GM12865 (cell line): Measurements from ENCODE around the gene ZFHX3.
"Not testable (repeated sequence)": the region's sequence is repeated elsewhere in the genome, so short reads cannot be mapped to it uniquely, and the experiment has no call there.

ENCODE experiments used
- DNase-seq: peaks from one replicate; pipeline ENCODE4 v3.0.0; 2010; ENCODE audit warnings: low read depth
- H3K4me3 ChIP-seq: 2 replicates; pipeline ENCODE4 v1.5.1; 2011; ENCODE audit warnings: mild to moderate bottlenecking, low read depth, low read length, control low read depth
- TF ChIP-seq, protein P1 (sequence below): IDR thresholded peaks from 2 replicates; pipeline ENCODE4 v1.5.1; 2011; ENCODE audit warnings: low read length, control low read depth, low read depth, inconsistent platforms; ENCODE audit not compliant: insufficient read depth; ENCODE audit errors: missing control alignments

The ZFHX3 gene

DNA sequence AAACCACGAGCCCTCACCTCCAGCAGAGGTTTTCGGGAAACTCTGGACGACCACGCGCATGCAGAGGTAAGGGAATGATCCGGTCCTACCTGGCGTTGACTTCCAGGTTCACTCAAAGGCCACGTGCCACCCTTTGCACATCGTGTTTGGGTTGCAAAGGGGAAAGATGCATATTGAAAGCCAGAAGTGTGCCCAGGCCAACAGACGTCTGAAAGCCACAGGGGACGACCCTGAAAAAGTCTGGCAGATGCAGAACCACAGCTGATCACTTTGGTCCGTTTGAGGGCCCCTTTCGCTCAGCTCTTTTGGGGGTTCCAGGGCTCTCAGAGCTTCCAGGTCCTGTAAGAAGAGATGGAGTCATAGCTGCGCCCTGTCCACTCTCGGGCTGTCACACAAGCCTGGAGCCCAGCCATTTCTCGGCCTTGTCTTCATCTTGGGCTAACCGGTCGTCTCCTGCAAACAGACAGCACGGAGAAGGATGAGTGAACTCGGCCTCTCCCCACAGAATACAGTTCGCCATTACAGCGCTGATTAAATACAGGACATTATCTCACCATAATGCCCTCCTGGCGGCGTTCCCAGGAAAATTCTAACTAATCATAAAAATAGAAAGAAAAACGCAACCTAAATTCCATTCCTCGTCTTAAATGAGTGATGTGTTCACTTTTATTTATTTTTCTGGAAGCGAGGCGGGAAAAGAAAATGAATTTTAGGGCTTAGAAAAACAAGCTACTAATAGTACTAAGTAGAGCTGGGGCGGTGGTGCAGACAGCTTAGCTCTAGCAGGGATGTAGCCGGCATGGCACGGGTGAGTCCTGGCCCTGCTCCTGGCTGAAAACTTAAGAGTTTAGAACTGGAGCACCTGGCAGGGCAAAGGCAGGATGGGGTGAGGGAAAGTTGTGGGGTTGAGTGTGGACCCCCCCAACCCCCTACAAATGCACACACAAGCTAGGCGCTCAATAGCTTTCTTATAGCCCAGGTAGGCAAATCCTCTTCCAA, 45.5 kb upstream of the ZFHX3 start:
- no peak for DNase-seq

DNA sequence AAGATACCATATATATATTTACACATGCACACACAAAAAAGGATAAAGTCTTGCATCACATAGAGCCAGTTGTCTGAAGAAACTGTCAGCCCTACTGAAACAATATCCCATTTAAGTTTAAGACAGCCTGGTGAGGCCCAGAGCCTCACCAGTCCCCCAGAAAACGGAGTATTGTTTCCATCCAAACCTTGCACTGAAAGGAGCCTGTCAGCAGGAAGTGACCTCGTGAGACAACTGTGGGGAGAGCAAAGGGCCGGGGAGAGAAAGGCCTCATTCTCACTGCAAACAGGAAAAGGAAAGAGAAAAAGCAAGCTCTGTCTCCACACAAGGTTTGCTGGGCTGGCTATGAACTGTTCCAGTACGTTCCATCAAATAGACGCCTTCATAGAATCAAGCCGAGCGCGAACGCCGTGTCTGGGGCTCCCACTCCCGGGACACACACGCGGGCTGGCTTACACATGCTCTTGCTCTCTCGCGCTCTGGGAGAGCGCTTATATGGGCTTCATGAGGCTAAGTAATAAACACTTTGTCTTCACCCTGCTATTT, 44.4 kb upstream of the ZFHX3 start:
- TF ChIP-seq, protein P1, sequence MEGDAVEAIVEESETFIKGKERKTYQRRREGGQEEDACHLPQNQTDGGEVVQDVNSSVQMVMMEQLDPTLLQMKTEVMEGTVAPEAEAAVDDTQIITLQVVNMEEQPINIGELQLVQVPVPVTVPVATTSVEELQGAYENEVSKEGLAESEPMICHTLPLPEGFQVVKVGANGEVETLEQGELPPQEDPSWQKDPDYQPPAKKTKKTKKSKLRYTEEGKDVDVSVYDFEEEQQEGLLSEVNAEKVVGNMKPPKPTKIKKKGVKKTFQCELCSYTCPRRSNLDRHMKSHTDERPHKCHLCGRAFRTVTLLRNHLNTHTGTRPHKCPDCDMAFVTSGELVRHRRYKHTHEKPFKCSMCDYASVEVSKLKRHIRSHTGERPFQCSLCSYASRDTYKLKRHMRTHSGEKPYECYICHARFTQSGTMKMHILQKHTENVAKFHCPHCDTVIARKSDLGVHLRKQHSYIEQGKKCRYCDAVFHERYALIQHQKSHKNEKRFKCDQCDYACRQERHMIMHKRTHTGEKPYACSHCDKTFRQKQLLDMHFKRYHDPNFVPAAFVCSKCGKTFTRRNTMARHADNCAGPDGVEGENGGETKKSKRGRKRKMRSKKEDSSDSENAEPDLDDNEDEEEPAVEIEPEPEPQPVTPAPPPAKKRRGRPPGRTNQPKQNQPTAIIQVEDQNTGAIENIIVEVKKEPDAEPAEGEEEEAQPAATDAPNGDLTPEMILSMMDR: no peak

More for the DNA sequence above, 45.5 kb upstream of the ZFHX3 start:
- TF ChIP-seq, protein P1: no peak
- H3K4me3 ChIP-seq: no peak overlapping the region

DNA sequence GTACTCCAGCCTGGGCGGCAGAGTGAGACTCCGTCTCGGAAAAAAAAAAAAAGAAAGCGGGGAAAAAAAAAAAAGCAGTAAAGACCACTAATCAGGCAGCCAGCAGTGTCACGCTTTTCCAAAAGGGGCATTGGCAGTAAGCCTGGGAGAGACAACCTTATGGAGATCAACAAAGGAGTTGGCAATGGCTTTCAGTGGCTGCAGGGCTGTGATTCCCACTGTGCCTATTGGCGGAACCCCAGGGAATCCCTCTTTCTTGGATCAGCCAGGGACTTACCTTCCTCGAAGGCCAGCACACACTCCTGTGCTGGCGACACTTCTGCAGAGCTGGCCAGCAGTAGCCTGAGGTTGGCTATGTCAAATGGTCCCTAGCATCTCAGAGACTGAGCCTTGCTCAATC, 43.2 kb upstream of the ZFHX3 start:
- no peak for DNase-seq
- TF ChIP-seq, protein P1: no peak

More for the DNA sequence above, 44.4 kb upstream of the ZFHX3 start:
- no peak overlapping the region for H3K4me3 ChIP-seq
- DNase-seq: no peak

DNA sequence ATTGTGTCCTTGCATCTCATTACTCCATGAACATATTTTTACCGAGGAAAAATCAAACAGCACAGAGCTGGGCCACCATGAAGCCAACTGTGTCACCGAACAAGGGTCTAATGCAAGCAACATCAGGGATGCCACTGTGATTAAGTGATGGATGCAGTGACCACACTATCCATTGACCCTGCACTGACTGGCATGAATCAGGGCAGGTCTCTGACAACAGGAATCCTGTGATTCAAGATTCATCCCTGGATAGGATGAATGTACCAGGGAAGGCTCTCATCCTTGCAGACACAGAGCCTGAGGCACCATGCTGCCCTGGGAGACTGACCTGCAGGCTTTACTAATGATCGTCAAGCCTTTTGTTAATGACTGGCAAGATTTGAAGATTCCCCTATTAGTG, 41.5 kb upstream of the ZFHX3 start:
- no peak overlapping the region for H3K4me3 ChIP-seq
- TF ChIP-seq, protein P1: no peak
- DNase-seq: no peak

More for the DNA sequence above, 43.2 kb upstream of the ZFHX3 start:
- no peak overlapping the region for H3K4me3 ChIP-seq

DNA sequence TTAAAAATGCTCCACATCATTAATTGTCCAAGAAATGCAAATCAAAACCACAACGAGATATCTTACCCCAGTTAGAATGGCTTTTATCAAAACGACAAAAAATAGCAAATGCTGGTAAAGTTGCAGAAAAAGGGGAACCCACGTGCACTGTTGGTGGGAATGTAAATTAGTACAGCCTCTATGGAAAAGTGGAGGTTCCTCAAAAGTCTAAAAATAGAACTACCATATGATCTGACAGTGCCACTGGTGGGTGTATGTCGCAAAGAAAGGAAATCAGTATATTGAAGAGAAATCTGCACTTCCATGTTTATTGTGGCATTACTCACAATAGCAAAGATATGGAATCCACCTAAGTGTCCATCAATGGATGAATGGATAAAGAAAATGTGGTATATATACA, 38.2 kb upstream of the ZFHX3 start:
- TF ChIP-seq, protein P1: no peak
- H3K4me3 ChIP-seq: no peak overlapping the region
- DNase-seq: no peak

DNA sequence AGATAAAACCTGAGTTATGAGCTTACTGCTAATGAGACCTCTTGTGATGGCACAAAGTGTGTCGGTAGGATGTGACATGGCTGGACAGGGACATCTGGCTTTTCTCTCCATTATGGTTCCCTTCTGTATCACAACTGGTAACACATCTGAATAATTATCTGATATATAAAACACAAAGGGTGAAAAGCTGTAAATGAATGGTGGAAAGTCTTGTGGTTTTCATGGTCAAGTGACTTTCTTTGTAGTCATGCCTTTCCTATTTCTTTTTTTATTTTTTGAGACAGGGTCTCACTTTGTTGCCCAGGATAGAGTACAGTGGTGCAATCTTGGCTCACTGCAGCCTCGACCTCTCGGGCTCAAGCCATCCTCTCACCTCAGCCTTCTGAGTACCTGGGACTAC, 35.3 kb upstream of the ZFHX3 start:
- TF ChIP-seq, protein P1: no peak
- DNase-seq: no peak
- H3K4me3 ChIP-seq: no peak overlapping the region

DNA sequence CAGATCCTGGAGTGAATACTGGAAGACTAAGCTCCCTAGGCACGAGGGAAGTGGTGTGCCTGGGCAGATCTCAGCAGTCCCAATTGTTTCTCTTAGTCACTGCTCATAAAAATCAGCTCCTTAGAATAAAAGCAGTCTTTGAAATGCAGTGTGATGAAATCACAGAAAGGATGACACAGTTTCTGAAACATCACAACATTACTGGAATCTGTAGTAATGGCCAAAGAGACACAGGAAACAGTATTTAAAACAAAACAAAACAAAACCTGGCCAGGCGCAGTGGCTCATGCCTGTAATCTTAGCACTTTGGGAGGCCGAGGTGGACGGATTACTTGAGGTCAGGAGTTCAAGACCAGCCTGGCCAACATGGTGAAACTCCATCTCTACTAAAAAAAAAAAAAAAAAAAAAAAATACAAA, 34.7 kb upstream of the ZFHX3 start:
- H3K4me3 ChIP-seq, DNase-seq: not testable (repeated sequence)
